ENCODE measurements around the gene PPP1R18.
A peak's percentile ranks its signal among the peaks of the same experiment; 100 is the strongest.

Gene PPP1R18

GRCh38 chr6:30657454-30657853, 29.0 kb downstream of the PPP1R18 start:
- DNase-seq: no peak

GRCh38 chr6:30656513-30656912, 29.9 kb downstream of the PPP1R18 start:
- peak; percentile 51 for DNase-seq

GRCh38 chr6:30655743-30656094, 30.7 kb downstream of the PPP1R18 start:
- no peak for DNase-seq

GRCh38 chr6:30654798-30655742, 31.4 kb downstream of the PPP1R18 start:
- DNase-seq: no peak

- DNase-seq: no peak
Observed at GRCh38 chr6:30651143-30651542, 35.3 kb downstream of the PPP1R18 start.

- DNase-seq: peak; percentile 74
Observed at GRCh38 chr6:30647242-30648116, 39.0 kb downstream of the PPP1R18 start.

GRCh38 chr6:30646450-30647241, 39.8 kb downstream of the PPP1R18 start, which contains the start of gene C6orf136:
TSS of gene C6orf136 (plus strand) at chr6:30647133. CDS start at chr6:30647232, 99 bp downstream.
- DNase-seq: peak; percentile 97

- no peak for DNase-seq
Observed at GRCh38 chr6:30645989-30646388, 40.5 kb downstream of the PPP1R18 start.

- no peak for DNase-seq
Observed at GRCh38 chr6:30644769-30645168, 41.7 kb downstream of the PPP1R18 start.

GRCh38 chr6:30643656-30644055, 42.8 kb downstream of the PPP1R18 start:
- DNase-seq: no peak

- no peak for DNase-seq
Observed at GRCh38 chr6:30641048-30641447, 45.4 kb downstream of the PPP1R18 start.

- DNase-seq: no peak
Observed at GRCh38 chr6:30640481-30640880, 46.0 kb downstream of the PPP1R18 start.

- DNase-seq: no peak
Observed at GRCh38 chr6:30635834-30636233, 50.6 kb downstream of the PPP1R18 start.

- peak; percentile 88 for DNase-seq
Observed at GRCh38 chr6:30626484-30627366, 59.7 kb downstream of the PPP1R18 start, which contains the start of gene ATAT1. TSS of gene ATAT1 (plus strand) at chr6:30626874.

Data from CD4-positive, alpha-beta T cell treated with Interferon gamma for 1 hour (primary cell).